DND-41 (cell line): Measurements from ENCODE around the gene C6orf132.

Experiments used
- CTCF ChIP-seq: IDR thresholded peaks from 2 replicates; pipeline ENCODE4 v1.5.1; 2012; ENCODE audit warnings: borderline replicate concordance, low read length, moderate library complexity, mild to moderate bottlenecking; ENCODE audit not compliant: poor library complexity, severe bottlenecking; ENCODE audit errors: extremely low read depth
- EZH2 ChIP-seq: IDR thresholded peaks from 3 replicates; pipeline ENCODE4 v1.6.1; 2012; ENCODE audit warnings: borderline replicate concordance, low read depth, mild to moderate bottlenecking, moderate library complexity, low read length, inconsistent platforms; ENCODE audit not compliant: severe bottlenecking

- no peak for TF ChIP-seq CTCF
- TF ChIP-seq EZH2 = no peak
Observed at GRCh38 chr6:42104804-42105125, 37.7 kb downstream of the C6orf132 start.
